ENCODE measurements around the gene ROCK1. TPM values are rescaled to one million over a fixed set of nuclear protein-coding genes. Genes with fewer than 3 reads are reported as not detected.

ROCK1 gene
- total and polyA plus RNA-seq, 2 of the 8 experiments (the other 6 are each of a cell fraction or from before 2014, with no cell fraction given): 4.2 to 48.9 TPM

DNA sequence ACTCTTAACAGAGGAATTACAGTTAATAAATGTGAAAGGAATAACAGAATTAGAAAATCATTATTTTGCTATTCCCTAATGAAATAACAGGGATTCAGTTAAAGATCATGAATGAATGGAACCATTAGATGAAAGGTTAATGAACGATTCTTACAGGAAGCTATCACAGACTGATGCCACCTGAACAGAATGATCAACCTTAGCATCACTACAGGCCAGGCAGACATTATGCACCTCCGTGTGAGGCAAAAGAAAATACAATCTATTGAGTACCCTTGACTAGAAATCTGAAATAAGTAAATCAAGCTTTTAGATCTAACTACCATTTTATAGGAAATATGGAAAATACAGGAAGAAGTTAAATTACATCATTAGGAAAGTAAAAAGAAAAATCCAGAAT, 10.4 kb downstream of the ROCK1 start:
- FAIRE-seq (no peak), DNase-seq (ENCODE audit: low read depth in 1 of 2, low spot score in 2 of 2) (no peak)
- H3K4ac ChIP-seq (replicated peaks; ENCODE audit: insufficient read length, low read depth, low read length): no peak overlapping the region
- H3K79me1 ChIP-seq (ENCODE audit: low read depth, low read length): no peaks in the 10 kb centered on the region; the same call in 1 of the 2 replicates
- H3K4me2 ChIP-seq (ENCODE audit: insufficient read depth in 1 of 2, low read depth in 2 of 2, low read length in 2 of 2): no peak overlapping the region
- peaks cover 2 to 5% of the 10 kb centered on the region in 2 experiments for H4K20me1 ChIP-seq (replicated peaks in 1 of 2; ENCODE audit: control insufficient read depth in 1 of 2, insufficient read depth in 2 of 2, low read length in 2 of 2)
- CTCF ChIA-PET (ENCODE audit: partially characterized antibody): no interaction called here
- H3K9me3 ChIP-seq (ENCODE audit: insufficient read depth in 2 of 2, low read depth in 1 of 2, low read length in 1 of 2): no peaks in the 10 kb centered on the region
- H2AFZ ChIP-seq (ENCODE audit: low read length): no peak overlapping the region
- no peak overlapping the region for H3K56ac ChIP-seq (replicated peaks; ENCODE audit: insufficient read length, low read depth, low read length)
- H3K18ac ChIP-seq (ENCODE audit: extremely low read depth, low read length): no peak overlapping the region
- H2BK5ac ChIP-seq (ENCODE audit: low read depth, low read length): no peak overlapping the region
- no peaks in the 10 kb centered on the region for H3K23me2 ChIP-seq (ENCODE audit: low read depth, low read length)
- POLR2A ChIA-PET (ENCODE audit: partially characterized antibody): no interaction called here
- H3K23ac ChIP-seq (ENCODE audit: insufficient read length): no peak overlapping the region
- H2BK120ac ChIP-seq (replicated peaks; ENCODE audit: low read depth, low read length): no peak overlapping the region
- no peaks in the 10 kb centered on the region for H3K4me1 ChIP-seq (replicated peaks in 1 of 4; ENCODE audit: control insufficient read depth in 3 of 4, insufficient read depth in 4 of 4, low read length in 3 of 4)
- H3K14ac ChIP-seq (ENCODE audit: insufficient read length): no peak overlapping the region
- no peak overlapping the region for H3K4me3 ChIP-seq (ENCODE audit: extremely low read depth in 1 of 4, insufficient read depth in 2 of 4, low read depth in 3 of 4, low read length in 4 of 4)
- H4K8ac ChIP-seq (ENCODE audit: extremely low read depth, insufficient read depth, low read length): no peak overlapping the region
- H3K9ac ChIP-seq (replicated peaks in 1 of 4; ENCODE audit: extremely low read depth in 1 of 4, low read depth in 3 of 4, low read length in 3 of 4): no peak overlapping the region
- no peak overlapping the region for H4K5ac ChIP-seq (ENCODE audit: insufficient read length, low read depth, low read length)
- no peak overlapping the region for H2BK15ac ChIP-seq (ENCODE audit: low read length)
- H3K36me3 ChIP-seq (ENCODE audit: control insufficient read depth in 2 of 4, insufficient read depth in 4 of 4, low read length in 3 of 4): no peaks in the 10 kb centered on the region
- WGBS, 2 experiments (ENCODE audit: extremely low coverage in 1 of 2, insufficient coverage in 1 of 2, insufficient read length in 1 of 2, insufficient replicate concordance in 2 of 2, low coverage in 1 of 2, low lambda C conversion rate in 2 of 2, missing lambda C conversion rate in 1 of 2): 77% methylated on average over 2 of the region's 2 CpGs; no CpG with 5 or more reads in 1 of the 2 experiments
- no peak overlapping the region for H2BK20ac ChIP-seq (ENCODE audit: low read length)
- TF ChIP-seq GABPA (IDR thresholded peaks at IDR 0.05; ENCODE audit: borderline replicate concordance, insufficient read depth, low read length): no peak
- TF ChIP-seq POU5F1 (IDR thresholded peaks at IDR 0.05; ENCODE audit: low read depth, low read length): no peak
- TF ChIP-seq SP1 (IDR thresholded peaks at IDR 0.05; ENCODE audit: low read depth, low read length): no peak
- TF ChIP-seq RNF2 (IDR thresholded peaks at IDR 0.05; ENCODE audit: borderline replicate concordance, low read depth, low read length, missing control alignments, poor library complexity, severe bottlenecking): no peak
- no peak for TF ChIP-seq PHF8 (conservative IDR thresholded peaks at IDR 0.05; ENCODE audit: low read depth, low read length)
- TF ChIP-seq GTF2F1 (IDR thresholded peaks at IDR 0.05; ENCODE audit: borderline replicate concordance, low read depth, low read length): no peak
- no peak for TF ChIP-seq SRF (IDR thresholded peaks at IDR 0.05; ENCODE audit: low read depth, low read length)
- no peak for TF ChIP-seq CEBPB (IDR thresholded peaks at IDR 0.05; ENCODE audit: low read depth, low read length)
- no peak for TF ChIP-seq BACH1 (IDR thresholded peaks at IDR 0.05; ENCODE audit: low read length)
- TF ChIP-seq JUN (IDR thresholded peaks at IDR 0.05; ENCODE audit: low read depth, low read length): no peak
- TF ChIP-seq ZNF274 (IDR thresholded peaks at IDR 0.05; ENCODE audit: borderline replicate concordance, extremely low read depth, low read length): no peak
- TF ChIP-seq CBX8 (IDR thresholded peaks at IDR 0.05; ENCODE audit: borderline replicate concordance, low read depth, low read length): no peak
- H3K79me2 ChIP-seq (ENCODE audit: control insufficient read depth in 1 of 2, insufficient read depth in 2 of 2, low read length in 2 of 2): peaks cover 0 to 98% of the 10 kb centered on the region in 2 experiments; a peak in 3 of 4 replicates
- H3K27me3 ChIP-seq (replicated peaks in 1 of 4; ENCODE audit: control insufficient read depth in 3 of 4, extremely low read depth in 1 of 4, insufficient read depth in 3 of 4, low read length in 3 of 4): no peaks in the 10 kb centered on the region
- no peak overlapping the region for H2AK5ac ChIP-seq (ENCODE audit: low read depth, low read length)
- no peak overlapping the region for H3K27ac ChIP-seq (ENCODE audit: low read depth, low read length)
- H4K91ac ChIP-seq (replicated peaks; ENCODE audit: insufficient read length, low read length): no peak overlapping the region
- no peak overlapping the region for H2BK12ac ChIP-seq (ENCODE audit: low read depth, low read length)

Data from H1 (cell line).